Fibroblast of pulmonary artery (primary cell): ENCODE data around the gene TTC22.

ENCODE experiments used
- DNase-seq: peaks from one replicate; pipeline ENCODE4 v3.0.0-alpha.2; 2010; ENCODE audit warnings: low read depth
- H3K4me3 ChIP-seq: replicated peaks from 2 replicates; pipeline ENCODE4 v1.5.1; 2011; ENCODE audit warnings: low read depth, mild to moderate bottlenecking, control low read depth, low read length, moderate library complexity
- TF ChIP-seq, protein P1 (sequence below): IDR thresholded peaks from 2 replicates; pipeline ENCODE4 v1.5.1; 2011; ENCODE audit warnings: mild to moderate bottlenecking, control low read depth, low read length, inconsistent platforms; ENCODE audit errors: missing control alignments

The TTC22 gene

DNA sequence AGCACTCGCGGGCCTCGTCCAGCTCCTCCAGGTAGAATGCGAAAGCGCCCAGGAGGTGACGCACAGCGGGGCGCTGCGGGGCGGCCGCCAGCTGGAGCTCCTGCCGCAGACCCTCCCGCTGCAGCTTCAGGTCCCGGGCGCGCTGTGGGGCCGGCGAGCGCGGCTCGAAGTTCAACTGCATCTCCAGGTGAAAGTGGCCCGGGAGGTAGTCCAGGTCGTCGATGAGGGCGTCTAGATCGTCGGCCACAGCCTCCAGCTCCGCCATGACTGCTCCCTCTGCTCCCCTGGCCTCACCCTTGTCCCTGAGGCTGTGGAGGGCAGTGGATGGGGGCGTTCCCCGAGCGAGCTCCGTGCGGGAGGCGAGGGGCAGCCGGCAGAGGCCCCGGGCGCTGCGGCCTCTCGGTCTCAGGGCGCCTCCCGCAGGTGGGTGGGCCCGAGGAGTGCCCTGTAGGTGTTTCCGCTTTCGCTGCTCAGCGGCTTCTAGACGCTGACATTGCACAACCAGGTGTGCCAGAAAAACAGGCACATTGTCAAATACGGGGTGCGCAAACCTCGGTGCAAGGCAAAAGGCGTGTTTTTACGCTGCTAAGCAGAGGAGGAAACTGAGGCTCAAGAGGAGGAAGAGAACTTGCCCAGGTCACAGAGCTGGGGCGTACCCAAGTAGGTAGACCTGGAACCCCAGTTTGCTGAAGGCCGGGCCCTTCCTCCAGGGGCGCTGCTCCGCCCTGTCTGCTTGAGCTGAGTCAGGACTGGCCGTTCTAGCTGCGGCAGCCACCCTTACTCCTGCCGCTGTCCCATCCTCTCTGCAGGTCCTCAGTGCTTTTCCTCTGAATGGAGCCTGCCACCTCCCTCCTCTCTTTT lies at the start of gene TTC22:
TSS of gene TTC22 (minus strand) at position 425 of the 861 bp plus-strand sequence. CDS start at position 265, 160 bp downstream.
- no peak for DNase-seq
- H3K4me3 ChIP-seq = peak within 1 kb of the TSS; percentile 7
- TF ChIP-seq, protein P1, sequence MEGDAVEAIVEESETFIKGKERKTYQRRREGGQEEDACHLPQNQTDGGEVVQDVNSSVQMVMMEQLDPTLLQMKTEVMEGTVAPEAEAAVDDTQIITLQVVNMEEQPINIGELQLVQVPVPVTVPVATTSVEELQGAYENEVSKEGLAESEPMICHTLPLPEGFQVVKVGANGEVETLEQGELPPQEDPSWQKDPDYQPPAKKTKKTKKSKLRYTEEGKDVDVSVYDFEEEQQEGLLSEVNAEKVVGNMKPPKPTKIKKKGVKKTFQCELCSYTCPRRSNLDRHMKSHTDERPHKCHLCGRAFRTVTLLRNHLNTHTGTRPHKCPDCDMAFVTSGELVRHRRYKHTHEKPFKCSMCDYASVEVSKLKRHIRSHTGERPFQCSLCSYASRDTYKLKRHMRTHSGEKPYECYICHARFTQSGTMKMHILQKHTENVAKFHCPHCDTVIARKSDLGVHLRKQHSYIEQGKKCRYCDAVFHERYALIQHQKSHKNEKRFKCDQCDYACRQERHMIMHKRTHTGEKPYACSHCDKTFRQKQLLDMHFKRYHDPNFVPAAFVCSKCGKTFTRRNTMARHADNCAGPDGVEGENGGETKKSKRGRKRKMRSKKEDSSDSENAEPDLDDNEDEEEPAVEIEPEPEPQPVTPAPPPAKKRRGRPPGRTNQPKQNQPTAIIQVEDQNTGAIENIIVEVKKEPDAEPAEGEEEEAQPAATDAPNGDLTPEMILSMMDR = peak; percentile 28

DNA sequence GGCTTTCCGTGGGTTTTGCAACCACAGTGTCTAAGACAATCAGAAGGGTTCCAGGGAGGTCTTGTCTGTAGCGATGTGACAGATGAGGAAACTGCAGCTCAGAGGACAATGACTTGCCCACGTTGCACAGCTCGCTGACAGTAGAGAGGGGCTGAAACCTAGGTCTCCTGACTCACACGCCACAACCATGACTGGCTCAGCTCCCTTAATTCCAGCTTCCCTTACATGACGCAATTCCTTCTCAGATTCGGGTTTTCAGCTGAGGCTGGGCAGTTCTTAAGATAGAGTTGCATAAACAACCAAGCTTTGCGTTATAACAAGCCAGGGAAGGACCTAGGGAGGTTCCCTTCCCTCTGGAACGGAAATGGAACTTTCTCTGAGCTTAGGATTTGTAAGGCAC lies 49.6 kb upstream of the TTC22 start:
- H3K4me3 ChIP-seq = no peak overlapping the region
- TF ChIP-seq, protein P1 = no peak
- peak; percentile 96 for DNase-seq

DNA sequence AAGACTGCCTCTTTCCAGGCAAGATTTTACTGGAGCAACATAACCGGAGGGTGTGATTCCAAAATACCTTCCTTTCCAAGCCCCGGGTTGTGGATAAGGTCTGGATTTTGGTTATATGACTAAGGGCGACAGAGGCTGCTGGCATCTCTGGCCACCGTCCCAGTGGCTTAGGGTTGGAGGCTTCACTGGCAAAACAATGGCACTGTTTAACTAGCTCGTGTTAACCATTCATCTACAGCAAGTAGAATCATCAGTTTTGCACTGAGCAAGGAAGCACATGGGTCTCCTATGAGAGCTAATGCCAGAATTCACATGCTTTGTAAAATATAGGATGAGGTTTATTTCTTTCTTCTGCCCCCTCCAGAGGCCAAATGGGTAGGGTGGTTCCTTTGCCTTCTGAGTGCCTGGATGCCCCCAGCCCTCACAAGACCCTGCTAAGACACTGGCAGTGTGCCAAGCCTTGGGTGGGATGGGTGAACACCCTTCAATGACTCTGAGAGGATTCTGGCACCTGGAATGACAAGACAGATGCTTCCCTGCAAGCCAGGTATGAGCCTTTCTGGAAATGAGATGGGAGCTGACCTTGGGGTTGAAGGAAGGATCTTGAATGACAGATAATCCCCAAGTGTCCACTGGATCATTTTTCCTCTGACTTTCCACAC lies 49.1 kb upstream of the TTC22 start:
- H3K4me3 ChIP-seq = no peak overlapping the region
- TF ChIP-seq, protein P1 = no peak
- DNase-seq = no peak

GRCh38 chr1:54849219-54850068 lies 48.3 kb upstream of the TTC22 start:
- TF ChIP-seq, protein P1 = no peak
- no peak overlapping the region for H3K4me3 ChIP-seq
- no peak for DNase-seq

DNA sequence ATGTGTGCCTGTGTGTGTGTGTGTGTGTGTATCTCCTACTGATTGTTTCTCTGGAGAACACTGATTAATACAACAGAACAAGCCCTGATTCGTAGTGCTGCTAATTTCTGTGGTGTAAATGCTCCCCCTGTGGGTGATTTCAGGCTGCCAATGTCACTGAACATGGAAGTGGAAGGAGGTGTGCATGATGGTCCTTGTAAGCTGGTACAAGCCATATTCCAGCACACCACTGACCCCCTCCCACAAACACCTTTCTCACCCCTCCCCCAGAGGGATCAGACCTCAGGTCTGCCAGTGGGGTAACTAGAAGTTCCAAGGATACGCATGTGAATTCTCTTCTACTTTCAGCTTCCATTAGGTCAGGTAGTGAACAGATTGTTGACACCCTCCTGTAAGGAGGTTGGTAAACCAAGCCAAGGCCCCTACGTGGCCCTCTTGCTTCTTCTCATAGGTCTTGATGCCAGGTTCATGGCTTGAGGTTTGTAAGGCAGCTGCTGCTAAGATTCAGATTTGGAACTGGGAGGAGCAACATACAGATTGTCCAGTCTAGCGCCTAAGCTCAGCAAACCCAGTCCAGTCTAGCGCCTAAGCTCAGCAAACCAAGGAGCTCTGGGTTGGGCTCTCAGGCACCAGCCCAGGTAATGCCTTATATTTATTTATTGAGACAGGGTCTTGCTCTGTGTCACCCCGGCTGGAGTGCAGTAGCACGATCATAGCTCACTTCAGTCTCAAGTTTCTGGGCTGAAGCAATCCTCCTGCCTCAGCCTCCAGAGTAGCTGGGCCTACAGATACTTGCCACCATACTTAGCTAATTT lies 47.2 kb upstream of the TTC22 start:
- no peak for DNase-seq
- no peak overlapping the region for H3K4me3 ChIP-seq
- TF ChIP-seq, protein P1 = no peak

GRCh38 chr1:54846716-54847284 lies 45.7 kb upstream of the TTC22 start:
- TF ChIP-seq, protein P1 = no peak
- DNase-seq = no peak
- no peak overlapping the region for H3K4me3 ChIP-seq
